ENCODE data around the gene TIA1. TPM values are rescaled to one million over a fixed set of nuclear protein-coding genes. Genes with fewer than 3 reads are reported as not detected.
"Not testable (repeated sequence)": the region's sequence is repeated elsewhere in the genome, so short reads cannot be mapped to it uniquely, and the experiment has no call there.

Gene TIA1
- total and polyA plus RNA-seq, 11 donors: 18.7 to 53.0 (median 42.1) TPM

GRCh38 chr2:70240599-70240998 lies 7.8 kb downstream of the TIA1 start:
- 92 to 95% (median 94%) methylated on average over 3 of the region's 3 CpGs for WGBS, 4 donors
- intact Hi-C loops (cut with DNase I): no loop called here
- no peaks in the 10 kb centered on the region for H3K9me3 ChIP-seq
- no peak overlapping the region for H3K27ac ChIP-seq
- ATAC-seq (no peak), DNase-seq (no peak)
- peaks cover 0 to 44% (median 13%) of the 10 kb centered on the region in 9 donors for H3K36me3 ChIP-seq
- H3K4me3 ChIP-seq: no peak overlapping the region
- no peaks in the 10 kb centered on the region for H3K27me3 ChIP-seq
- peaks cover 2 to 58% (median 34%) of the 10 kb centered on the region in 12 donors for H3K4me1 ChIP-seq
- TF ChIP-seq CTCF (IDR thresholded peaks at IDR 0.05) (no peak), POLR2A (IDR thresholded peaks at IDR 0.05) (no peak)

GRCh38 chr2:70233926-70234325 lies 14.5 kb downstream of the TIA1 start:
- TF ChIP-seq POLR2A (IDR thresholded peaks at IDR 0.05) (no peak), CTCF (IDR thresholded peaks at IDR 0.05) (no peak)
- DNase-seq (no peak), ATAC-seq (no peak)
- Histone ChIP-seq H3K27me3 (no peaks in the 10 kb centered on the region), H3K9me3 (no peaks in the 10 kb centered on the region), H3K4me1 (peaks cover 0 to 11% (median 0%) of the 10 kb centered on the region in 12 donors), H3K36me3 (peaks cover 0 to 91% (median 69%) of the 10 kb centered on the region in 9 donors), H3K27ac (no peak overlapping the region), H3K4me3 (no peak overlapping the region)
- WGBS, 4 donors: 63 to 72% (median 65%) methylated on average over 3 of the region's 3 CpGs
- intact Hi-C loops (cut with DNase I): no loop called here

- H3K4me3 ChIP-seq: no peak overlapping the region
- H3K9me3 ChIP-seq: no peaks in the 10 kb centered on the region
- no peak overlapping the region for H3K27ac ChIP-seq
- intact Hi-C loops (cut with DNase I): no loop called here
- H3K36me3 ChIP-seq: peaks cover 0 to 100% (median 100%) of the 10 kb centered on the region in 9 donors
- 84 to 87% (median 85%) methylated on average over 2 of the region's 2 CpGs for WGBS, 4 donors
- H3K27me3 ChIP-seq: no peaks in the 10 kb centered on the region
- no peak for TF ChIP-seq POLR2A (IDR thresholded peaks at IDR 0.05)
- TF ChIP-seq CTCF (IDR thresholded peaks at IDR 0.05): no peak
- no peaks in the 10 kb centered on the region for H3K4me1 ChIP-seq
- DNase-seq: no peak
- ATAC-seq: no peak
These were observed 21.6 kb downstream of the TIA1 start for GRCh38 chr2:70226781-70227180.

- intact Hi-C loops (cut with DNase I); DNase-seq; H3K27me3 ChIP-seq; H3K27ac ChIP-seq; H3K4me3 ChIP-seq; H3K4me1 ChIP-seq; H3K9me3 ChIP-seq; ATAC-seq: not testable (repeated sequence)
- peaks cover 0 to 100% (median 100%) of the 10 kb centered on the region in 9 donors for H3K36me3 ChIP-seq
- 97 to 98% (median 97%) methylated on average over 3 of the region's 3 CpGs for WGBS, 4 donors
These were observed 25.1 kb downstream of the TIA1 start for GRCh38 chr2:70223305-70223704.

- 94 to 97% (median 96%) methylated on average over 3 of the region's 3 CpGs for WGBS, 4 donors
- TF ChIP-seq CTCF (IDR thresholded peaks at IDR 0.05) (no peak), POLR2A (IDR thresholded peaks at IDR 0.05) (no peak)
- peaks cover 0 to 7% (median 0%) of the 10 kb centered on the region in 12 donors for H3K4me1 ChIP-seq
- no peaks in the 10 kb centered on the region for H3K27me3 ChIP-seq
- DNase-seq: no peak
- no peak overlapping the region for H3K4me3 ChIP-seq
- H3K9me3 ChIP-seq: no peaks in the 10 kb centered on the region
- ATAC-seq: no peak
- H3K36me3 ChIP-seq: peaks cover 0 to 100% (median 85%) of the 10 kb centered on the region in 9 donors
- H3K27ac ChIP-seq: no peak overlapping the region
- intact Hi-C loops (cut with DNase I): no loop called here
These were observed 33.4 kb downstream of the TIA1 start for GRCh38 chr2:70214953-70215549.

Data from heart left ventricle (tissue), 16 donors.